ENCODE measurements around the gene UNG. TPM values are rescaled to one million over a fixed set of nuclear protein-coding genes. Genes with fewer than 3 reads are reported as not detected.
"Not testable (repeated sequence)": the region's sequence is repeated elsewhere in the genome, so short reads cannot be mapped to it uniquely, and the experiment has no call there.

The UNG gene
- total RNA-seq = 17.8 TPM

DNA sequence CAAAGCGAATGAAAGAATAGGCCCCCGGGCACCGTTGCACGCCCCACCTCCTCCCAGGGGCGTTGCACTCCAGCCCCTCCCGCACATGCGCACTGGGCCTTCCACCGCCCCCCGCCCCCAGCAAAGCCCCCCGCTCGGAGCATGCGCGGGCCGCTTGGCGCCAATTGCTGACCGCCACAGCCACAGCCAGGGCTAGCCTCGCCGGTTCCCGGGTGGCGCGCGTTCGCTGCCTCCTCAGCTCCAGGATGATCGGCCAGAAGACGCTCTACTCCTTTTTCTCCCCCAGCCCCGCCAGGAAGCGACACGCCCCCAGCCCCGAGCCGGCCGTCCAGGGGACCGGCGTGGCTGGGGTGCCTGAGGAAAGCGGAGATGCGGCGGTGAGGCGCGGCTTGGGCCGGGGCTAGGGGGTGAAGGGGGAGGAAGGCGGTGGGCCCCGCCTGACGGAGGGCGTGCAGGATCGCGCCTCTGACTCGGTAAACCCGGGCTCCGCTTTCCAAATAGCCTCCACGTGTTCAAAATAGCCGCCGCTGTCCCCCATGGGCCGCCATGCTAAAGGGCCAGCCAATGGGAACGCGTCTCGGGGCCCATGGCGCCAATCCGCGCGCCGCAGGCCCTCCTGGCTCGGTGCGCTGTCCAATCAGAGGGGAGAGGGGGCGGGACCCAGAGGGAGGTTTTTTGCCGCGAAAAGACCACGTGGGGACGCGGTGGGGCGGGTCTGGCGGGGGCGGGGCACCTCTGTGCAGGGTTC is at the start of gene UNG:
TSS of gene UNG (plus strand) at position 163 of the 748 bp plus-strand sequence. CDS start at position 246, 83 bp downstream.
- peak; percentile 96 for DNase-seq

DNA sequence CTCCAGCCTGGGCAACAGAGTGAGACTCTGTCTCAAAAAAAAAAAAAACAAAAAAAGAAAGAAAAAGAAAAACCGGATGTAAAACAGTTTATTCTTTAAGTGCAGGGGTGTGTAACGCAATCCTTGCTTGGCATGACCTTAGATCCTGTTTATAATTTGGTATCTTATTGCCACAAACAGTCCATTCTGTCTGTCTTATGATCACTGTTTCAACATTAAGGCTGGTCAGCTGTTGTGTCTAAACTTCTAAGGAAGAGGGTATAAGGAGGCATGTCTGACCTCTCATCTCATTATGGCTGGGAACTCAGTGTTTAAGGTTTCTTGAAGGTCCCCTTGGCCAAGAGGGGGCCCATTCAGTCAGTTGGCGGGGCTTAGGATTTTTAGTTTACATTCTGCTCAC is 48.7 kb upstream of the UNG start:
- DNase-seq = not testable (repeated sequence)

DNA sequence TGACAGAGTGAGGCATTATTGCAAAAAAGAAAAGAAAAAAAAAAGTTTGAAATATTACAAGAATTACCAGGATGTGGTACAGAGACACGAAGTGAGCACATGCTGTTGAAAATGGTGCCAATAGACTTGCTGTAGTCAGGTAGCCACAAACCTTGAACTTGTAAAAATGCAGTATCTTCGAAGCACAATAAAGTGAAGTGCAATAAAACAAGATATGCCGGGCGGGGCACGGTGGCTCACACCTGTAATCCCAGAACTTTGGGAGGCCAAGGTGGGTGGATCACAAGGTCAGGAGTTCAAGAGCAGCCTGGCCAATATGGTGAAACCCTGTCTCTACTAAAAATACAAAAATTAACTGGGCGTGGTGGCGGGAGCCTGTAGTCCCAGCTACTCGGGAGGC is 47.6 kb upstream of the UNG start:
- not testable (repeated sequence) for DNase-seq

DNA sequence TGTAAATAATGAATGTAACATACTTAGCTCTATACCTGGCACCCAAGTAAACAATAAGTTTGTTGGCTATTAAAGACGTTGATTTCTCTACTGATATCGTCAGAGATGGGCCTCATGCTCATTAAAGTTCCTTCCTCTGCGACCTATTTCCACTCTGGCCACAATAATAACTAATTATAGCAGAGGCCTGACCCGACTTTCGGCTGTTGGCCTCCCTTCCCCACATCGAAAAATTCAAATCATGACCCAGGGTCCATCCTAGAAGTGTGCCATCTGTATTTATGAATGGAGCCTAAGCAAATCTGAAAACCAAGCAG is 45.3 kb upstream of the UNG start:
- no peak for DNase-seq

DNA sequence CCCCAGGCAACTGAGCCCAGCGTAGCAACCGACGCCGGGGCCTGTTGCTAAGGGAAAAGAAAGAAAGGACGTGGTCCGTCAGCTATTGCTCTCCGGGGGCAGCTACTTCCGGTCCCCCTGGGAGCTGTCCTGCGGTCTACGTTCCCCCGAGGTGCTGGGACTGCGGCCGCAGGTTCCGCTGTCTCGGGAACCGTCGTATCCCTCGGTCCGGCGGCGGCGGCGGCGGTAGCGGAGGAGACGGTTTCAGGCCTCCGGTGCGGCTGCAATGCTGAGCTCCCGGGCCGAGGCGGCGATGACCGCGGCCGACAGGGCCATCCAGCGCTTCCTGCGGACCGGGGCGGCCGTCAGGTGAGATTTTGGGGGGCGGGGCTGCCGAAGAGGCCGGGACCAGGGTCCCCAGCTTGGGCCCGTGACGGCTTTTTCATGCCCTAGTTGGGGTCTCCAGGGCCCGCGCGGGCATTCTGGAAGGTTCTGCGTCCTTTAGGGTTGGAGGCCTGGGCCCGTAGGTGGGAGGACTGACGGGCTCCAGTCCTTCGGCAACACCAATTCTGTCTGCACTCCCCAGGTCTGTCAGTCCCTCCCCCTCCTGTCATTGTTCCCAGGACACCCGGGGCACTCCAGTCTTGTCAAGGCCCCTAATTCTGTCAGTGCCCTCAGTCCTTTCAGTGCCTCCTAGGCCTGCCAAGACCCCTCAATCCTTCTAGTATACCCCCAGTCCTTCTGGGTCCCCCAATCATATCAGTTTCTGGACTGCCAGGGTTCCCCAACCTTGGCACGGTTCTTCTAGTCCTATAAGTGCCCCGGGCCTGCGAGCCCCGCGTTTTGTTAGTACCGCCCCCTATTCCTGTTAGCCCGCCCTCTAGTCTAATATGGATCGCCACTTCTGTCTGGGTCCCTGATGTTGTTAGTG is 44.7 kb upstream of the UNG start, which contains the start of gene USP30:
TSS of gene USP30 (plus strand) at position 163 of the 910 bp plus-strand sequence. CDS start at position 266, 103 bp downstream.
- DNase-seq = peak; percentile 83

DNA sequence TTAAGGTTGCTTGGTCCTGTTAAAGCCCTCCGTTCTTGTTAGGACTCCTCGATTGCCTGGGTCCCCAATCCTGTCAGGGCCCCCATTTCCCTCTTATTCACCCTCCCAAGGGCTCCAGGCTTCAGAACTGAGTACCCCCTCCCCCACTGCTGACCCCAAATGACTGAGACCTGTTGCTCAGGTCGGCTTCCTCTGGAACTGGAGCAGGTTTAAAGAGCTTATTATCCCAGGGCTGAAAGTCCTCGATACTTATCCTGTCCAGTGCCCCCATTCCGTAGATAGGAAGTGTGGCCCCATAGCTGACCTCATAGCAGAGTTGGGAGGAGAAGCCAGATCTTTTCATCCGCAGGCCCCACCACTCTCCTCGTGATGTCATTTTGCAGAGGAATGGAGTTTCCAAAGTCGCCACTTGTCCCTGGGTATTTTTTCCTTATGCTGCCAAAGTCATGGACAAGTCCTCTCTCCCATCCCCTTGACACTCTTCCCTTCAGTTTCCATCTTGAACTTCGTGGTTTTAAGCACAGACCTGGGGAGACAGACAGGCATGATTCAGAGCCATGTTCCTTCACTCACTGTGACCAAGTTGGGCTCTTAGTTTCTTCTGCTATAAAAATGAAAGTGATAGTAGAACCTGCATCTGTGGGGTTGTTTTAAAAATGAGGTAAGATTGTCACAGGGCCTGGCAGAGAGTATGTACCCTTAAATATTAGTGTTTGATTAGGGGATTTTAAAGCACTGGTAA is 43.8 kb upstream of the UNG start:
- no peak for DNase-seq

DNA sequence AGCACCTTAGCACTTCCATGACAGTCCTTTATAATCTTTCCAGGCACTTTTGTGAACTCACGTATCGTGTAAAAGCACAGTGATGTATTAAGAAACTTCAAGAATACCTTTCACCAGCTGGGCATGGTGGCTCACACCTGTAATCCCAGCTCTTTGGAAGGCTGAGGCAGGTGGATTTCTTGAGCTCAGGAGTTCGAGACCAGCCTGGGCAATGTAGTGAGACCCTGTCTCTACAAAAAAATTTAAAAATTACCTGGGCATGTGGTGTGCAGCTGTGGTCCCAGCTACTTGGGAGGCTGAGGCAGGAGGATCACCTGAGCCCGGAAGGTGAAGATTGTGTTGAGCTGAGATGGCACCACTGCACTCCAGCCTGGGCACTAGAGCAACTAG is 43.3 kb upstream of the UNG start:
- DNase-seq = not testable (repeated sequence)

DNA sequence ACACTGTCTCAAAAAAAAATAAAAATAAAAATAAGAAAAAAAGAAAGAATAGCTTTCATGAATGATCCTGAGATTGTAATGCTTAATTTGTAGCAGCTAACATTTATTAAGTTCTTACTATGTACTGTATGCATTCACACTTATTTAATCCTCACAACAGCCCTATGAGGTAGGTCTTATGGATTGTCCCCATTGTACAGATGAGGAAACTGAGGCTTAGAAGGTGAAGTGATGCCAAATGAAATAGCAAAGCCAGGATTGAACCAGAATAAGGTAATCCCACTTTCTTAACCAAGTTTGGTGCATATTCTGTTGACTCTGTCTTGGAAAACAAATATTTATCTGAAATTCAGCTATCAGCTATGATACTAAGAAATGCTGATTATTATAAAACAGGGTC is 42.9 kb upstream of the UNG start:
- DNase-seq = no peak

DNA sequence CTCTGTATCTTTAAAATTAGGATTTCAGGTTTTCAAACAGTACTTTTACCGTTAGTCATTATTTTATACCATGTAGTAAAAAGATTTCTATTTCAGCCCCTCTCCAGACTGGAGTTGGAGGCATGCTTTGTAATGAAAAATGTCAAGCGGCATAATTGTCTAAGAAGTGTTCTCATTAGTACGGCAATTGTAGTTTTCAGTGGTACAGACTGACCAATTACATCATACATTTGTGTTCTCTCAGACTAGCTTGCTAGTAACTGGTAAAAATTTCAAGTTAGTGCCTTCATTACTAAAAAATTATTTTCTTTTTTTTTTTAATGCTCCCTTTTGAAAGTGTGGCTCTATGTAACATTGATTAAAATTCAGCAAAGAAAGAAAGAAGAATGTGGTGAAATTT is 40.5 kb upstream of the UNG start:
- DNase-seq = no peak

DNA sequence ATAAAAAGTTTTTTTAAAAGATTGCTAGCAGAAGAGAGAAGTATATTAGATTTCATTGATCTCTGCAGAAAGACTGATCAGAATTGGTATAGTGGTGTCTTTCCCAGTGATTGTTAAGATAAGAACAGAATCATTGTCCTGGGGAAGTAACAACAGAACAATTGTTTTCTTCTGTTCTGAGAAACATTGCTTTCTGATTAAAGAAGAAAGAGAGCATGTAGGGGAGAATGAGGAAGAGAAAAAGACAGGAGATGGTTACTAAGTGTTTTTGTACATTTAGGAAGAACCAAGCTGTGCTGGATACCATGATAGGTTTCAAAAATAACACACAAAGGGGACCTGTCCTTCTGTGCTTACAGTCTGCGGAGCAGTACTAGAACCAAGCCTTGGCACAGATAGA is 40.0 kb upstream of the UNG start:
- no peak for DNase-seq

DNA sequence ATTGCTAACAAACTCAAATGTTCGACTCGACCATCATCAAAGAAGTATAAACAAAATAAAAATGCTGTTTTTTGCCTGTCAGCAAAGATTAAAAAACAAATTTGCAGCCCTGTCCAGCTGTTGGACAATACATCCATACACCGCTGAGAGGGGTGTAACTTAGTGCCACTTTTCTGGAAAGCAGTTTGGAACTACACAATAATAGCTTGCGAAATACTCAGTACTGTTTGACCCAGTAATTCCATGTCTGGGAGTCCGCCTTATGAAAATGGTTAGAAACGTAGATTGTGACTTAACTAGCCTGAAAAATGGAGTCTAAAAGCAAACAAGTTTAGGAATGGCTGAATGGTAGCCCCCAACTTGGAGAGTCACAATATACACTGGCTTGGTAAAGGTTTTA is 38.6 kb upstream of the UNG start:
- no peak for DNase-seq

DNA sequence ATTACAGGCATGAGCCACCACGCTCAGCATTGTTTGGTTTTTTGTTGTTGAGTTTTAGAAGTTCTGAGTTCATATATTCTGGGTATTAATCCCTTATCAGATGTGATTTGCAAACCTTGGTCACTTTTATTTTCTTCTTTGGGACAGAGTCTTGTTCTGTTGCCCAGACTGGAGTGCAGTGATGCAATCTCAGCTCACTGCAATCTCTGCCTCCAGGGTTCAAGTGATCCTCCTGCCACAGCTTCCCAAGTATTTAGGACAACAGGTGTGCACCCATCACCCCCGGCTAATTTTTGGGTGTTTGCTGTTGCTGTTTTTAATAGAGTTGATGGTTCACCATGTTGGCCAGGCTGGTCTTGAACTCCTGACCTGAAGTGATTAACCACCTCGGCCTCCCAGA is 33.3 kb upstream of the UNG start:
- DNase-seq = no peak

DNA sequence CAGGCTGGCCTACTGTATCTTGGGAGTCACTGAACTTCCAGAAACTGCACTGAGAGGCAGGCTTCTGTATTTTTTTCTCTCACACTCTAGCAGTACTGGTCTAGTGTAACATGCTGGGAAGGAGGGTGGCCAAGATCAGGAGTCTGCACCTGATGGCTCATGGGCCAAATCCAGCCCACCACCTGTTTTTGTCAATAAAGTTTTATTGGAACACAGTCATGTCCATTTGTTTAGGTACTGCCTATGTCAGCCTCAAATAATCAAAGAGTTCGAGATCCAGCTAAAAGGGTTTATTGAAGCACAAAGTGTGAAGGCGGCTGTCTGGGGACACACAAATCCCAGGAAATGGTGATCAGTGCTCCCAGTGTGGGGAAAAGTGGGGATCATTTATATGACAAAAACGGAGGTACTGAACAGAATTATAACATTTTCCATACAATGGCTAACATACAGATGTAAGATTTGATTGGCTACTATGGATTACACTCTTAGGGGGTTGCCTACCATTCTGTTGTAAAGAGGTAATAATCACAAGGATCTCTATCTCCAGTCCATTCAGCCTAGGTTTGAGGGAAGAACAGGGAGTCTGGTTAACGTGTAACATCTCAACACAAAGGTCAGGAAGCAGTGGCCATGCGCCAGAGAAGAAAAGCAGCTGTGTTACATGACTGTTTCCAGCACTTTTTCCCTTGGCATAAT is 32.1 kb upstream of the UNG start:
- DNase-seq = no peak

DNA sequence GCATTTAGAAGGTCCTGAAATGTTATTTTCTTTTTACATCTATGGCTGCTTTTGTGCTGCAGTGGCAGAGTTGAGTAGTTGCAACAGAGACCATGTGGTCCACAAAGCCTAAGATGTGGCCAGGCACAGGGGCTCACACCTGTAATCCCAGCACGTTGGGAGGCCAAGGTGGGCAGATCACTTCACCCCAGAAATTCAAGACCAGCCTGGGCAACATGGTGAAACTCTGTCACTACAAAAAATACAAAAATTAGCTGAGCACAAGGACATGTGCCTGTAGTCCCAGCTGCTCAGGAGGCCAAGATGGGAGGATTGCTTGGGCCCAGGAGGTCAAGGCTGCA is 31.6 kb upstream of the UNG start:
- DNase-seq = no peak

DNA sequence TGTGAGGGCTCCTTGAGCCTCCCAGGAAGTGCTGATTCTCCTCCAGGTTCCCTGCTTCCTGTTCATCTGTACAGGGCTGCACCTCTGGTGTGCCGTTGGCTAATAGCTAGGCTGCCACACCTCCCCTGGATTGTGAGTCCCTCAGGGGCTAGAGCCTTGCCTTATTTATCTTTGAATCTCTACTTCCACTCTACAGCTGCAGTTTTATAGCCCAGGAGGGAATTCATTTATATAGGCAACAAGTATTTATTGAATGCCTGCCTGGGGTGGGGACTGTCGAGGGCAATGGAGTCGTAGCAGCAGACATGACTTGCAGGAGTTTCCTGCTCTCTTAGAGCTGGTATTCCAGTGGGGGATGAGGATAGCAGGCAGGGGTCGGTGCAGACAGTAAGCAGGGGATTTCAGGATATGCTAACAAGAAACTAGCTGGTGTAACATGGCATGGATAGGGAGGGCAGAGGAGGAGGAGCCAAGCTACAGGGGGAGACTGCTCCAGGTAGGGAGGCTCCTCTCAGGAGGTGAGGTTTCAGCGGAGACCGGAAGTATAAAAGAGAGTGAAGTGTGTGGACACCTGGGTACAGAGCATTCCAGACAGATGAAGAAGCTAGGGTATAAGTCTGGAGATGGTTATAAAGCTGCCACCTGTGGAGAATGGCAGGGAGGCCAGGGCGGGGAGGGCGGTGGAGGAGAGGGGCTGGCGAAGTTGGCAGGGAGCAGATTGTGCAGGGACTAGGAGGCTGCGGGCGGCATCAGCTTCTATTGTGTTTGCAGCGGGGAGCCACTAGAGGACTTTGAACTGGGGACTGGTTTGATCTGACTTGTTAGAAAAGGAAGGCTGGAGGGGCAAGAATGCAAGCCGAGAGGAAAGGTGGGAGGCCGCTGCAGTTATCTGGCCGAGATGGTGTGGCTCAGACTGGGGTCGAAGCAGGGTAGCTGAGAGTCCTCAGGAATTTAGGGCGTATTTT is 27.8 kb upstream of the UNG start:
- no peak for DNase-seq

DNA sequence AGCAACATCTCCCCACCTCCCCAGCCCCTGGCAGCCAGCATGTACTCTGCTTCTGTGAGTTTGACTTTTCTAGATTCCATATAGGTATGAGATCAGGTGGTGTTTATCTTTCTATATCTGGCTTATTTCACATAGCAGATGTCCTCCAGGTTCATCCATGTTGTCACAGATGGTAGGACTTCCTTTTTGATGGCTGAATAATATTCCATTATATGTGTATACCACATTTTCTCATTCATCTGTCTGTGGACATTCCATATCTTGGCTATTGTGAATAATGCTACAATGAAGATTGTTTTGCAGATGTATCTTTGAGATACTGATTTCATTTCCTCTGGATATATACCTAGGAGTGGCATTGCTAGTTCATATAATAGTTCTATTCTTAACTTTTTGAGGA is 22.5 kb upstream of the UNG start:
- no peak for DNase-seq

DNA sequence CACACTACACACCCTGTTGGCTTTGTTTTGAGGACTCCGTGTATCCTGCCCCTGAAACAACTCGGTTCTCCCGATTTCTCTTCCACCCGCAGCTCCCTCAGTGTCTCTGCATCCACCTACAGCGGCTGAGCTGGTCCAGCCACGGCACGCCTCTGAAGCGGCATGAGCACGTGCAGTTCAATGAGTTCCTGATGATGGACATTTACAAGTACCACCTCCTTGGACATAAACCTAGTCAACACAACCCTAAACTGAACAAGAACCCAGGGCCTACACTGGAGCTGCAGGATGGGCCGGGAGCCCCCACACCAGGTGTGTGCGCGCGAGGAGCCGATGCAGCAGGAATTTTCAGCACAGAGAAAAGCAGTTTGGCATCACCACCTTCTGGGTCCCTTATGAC is 14.6 kb upstream of the UNG start:
- no peak for DNase-seq

DNA sequence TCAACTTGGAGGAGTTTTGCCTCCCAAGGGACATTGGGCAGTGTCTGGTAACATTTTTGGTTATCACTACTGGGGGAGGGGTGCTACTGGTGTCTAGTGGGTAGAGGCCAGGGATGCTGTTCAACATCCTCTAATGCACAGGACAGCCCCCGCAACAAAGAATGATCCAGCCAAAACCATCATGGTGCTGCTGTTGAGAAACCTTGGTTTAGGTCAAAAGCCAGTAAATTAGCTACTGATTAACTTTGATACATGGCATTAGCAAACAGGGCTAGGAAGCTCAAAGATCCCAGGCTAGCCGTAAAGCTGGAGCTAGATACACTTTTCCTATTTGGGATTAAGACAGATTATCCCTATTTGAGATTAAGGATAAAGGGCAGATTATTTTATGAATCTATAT is 13.0 kb upstream of the UNG start:
- no peak for DNase-seq

DNA sequence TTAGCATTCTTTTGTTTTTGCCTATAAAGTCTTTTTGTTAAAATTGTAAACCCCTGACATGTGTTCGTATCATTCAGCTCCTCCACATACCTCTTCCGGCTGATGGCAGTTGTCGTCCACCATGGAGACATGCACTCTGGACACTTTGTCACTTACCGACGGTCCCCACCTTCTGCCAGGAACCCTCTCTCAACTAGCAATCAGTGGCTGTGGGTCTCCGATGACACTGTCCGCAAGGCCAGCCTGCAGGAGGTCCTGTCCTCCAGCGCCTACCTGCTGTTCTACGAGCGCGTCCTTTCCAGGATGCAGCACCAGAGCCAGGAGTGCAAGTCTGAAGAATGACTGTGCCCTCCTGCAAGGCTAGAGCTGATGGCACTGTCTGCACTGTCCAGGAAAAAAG is 11.8 kb upstream of the UNG start:
- no peak for DNase-seq

DNA sequence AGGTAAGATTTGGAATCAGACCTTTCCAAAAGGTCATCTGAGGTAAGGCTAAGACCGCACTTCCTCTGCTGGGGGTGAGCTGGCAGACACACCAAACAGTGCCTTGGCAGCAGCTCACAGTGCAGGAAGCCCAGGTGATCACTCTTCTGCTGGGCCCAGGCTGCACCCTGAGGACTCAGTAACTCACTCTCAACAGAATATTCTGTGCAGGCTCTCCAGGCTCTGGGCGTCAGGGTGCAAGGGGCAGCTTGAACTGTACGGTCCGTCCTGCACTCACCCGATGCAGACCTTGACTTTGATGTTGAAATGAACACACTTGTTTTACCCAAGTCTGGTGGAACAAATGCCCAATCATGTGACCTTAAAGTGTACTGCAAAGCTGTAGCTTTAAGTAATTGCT is 10.1 kb upstream of the UNG start:
- no peak for DNase-seq

DNA sequence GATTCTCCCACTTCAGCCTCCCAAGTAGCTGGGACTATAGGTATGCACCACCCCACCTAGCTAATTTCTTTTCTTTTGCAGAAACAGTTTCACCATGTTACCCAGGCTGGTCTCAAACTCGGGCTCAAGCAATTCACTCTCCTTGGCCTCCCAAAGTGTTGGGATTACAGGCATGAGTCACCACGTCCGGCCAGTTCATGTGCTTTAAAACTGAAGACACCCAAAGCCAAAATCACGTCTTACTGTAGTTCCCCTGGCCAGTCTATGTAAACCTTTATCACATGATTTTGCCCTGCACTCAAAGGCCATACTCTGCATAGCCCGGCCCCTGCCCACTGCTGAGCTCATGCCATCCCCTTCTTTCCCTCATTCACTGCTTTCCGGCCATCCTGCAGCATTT is 8.6 kb upstream of the UNG start:
- no peak for DNase-seq
